NCI-H526 treated with DMSO at 0.1 percent for 48 hours (cell line): Measurements from ENCODE around the gene SPTBN1.
A peak's percentile ranks its signal among the peaks of the same experiment; 100 is the strongest.
"Not testable (repeated sequence)": the region's sequence is repeated elsewhere in the genome, so short reads cannot be mapped to it uniquely, and the experiment has no call there.

ENCODE experiments used
- DNase-seq: peaks from one replicate; lab custom pipeline; 2025; lab: John Stamatoyannopoulos, UW

SPTBN1 gene

GRCh38 chr2:54503192-54503591 lies 47.1 kb downstream of the SPTBN1 start:
- DNase-seq, result no peak

GRCh38 chr2:54503828-54504227 lies 47.7 kb downstream of the SPTBN1 start:
- DNase-seq, result no peak

- DNase-seq, result no peak
Measured at GRCh38 chr2:54504866-54505265, 48.7 kb downstream of the SPTBN1 start.

- no peak for DNase-seq
Measured at GRCh38 chr2:54508541-54508940, 52.4 kb downstream of the SPTBN1 start.

GRCh38 chr2:54509043-54509442 lies 52.9 kb downstream of the SPTBN1 start:
- not testable (repeated sequence) for DNase-seq

- DNase-seq, result no peak
Measured at GRCh38 chr2:54510916-54511315, 54.8 kb downstream of the SPTBN1 start.

GRCh38 chr2:54512183-54512582 lies 56.1 kb downstream of the SPTBN1 start:
- no peak for DNase-seq

- DNase-seq, result no peak
Measured at GRCh38 chr2:54512663-54513362, 56.7 kb downstream of the SPTBN1 start.

- DNase-seq, result no peak
Measured at GRCh38 chr2:54513363-54513715, 57.2 kb downstream of the SPTBN1 start.

- no peak for DNase-seq
Measured at GRCh38 chr2:54514822-54515569, 58.9 kb downstream of the SPTBN1 start.

GRCh38 chr2:54516842-54517241 lies 60.7 kb downstream of the SPTBN1 start:
- no peak for DNase-seq

- DNase-seq, result not testable (repeated sequence)
Measured at GRCh38 chr2:54518016-54518415, 61.9 kb downstream of the SPTBN1 start.

- DNase-seq, result no peak
Measured at GRCh38 chr2:54518430-54518829, 62.3 kb downstream of the SPTBN1 start.

- no peak for DNase-seq
Measured at GRCh38 chr2:54519841-54520459, 63.8 kb downstream of the SPTBN1 start.

- DNase-seq, result no peak
Measured at GRCh38 chr2:54520687-54521086, 64.6 kb downstream of the SPTBN1 start.

- peak; percentile 78 for DNase-seq
Measured at GRCh38 chr2:54522624-54523281, 66.6 kb downstream of the SPTBN1 start.

- peak; percentile 41 for DNase-seq
Measured at GRCh38 chr2:54523324-54523959, 67.3 kb downstream of the SPTBN1 start.

- peak; percentile 22 for DNase-seq
Measured at GRCh38 chr2:54524226-54524991, 68.3 kb downstream of the SPTBN1 start.

GRCh38 chr2:54525321-54525720 lies 69.2 kb downstream of the SPTBN1 start:
- no peak for DNase-seq

GRCh38 chr2:54526226-54526879 lies 70.2 kb downstream of the SPTBN1 start:
- no peak for DNase-seq
